ENCODE measurements around the gene ANKRD11. TPM values are rescaled to one million over a fixed set of nuclear protein-coding genes. Genes with fewer than 3 reads are reported as not detected.

Gene ANKRD11
- total RNA-seq, 2 experiments from 2014 or later = 144 to 145 TPM

GRCh38 chr16:89324056-89325010, 166.0 kb downstream of the ANKRD11 start:
- DNase-seq (peak; percentile 84), ATAC-seq (peak; percentile 83)
- Mint-ChIP-seq H3K4me1 (peaks cover 91% of the 10 kb centered on the region), H3K27ac (peak overlapping the region; percentile 82), H3K9me3 (ENCODE audit: low read depth) (no peaks in the 10 kb centered on the region), H3K27me3 (no peaks in the 10 kb centered on the region), H3K4me3 (peak overlapping the region; percentile 49), H3K36me3 (ENCODE audit: low read depth) (peaks cover 38% of the 10 kb centered on the region)
- ChIA-PET CTCF (interaction anchor here (0.6 to 1.0 kb wide), 2 partner anchors 25 to 127 kb away, joined by 3 to 4 read pairs; no protein-coding TSS in a partner anchor), POLR2A (interaction anchor here (0.7 to 1.7 kb wide), 5 partner anchors 8 to 164 kb away, joined by 3 to 4 read pairs (median 3); no protein-coding TSS in a partner anchor)
- intact Hi-C loops (cut with DNase I, micrococcal nuclease) = loop anchor here (1.0 to 5.0 kb wide), 7 partner anchors 8 to 182 kb away; no protein-coding TSS in a partner anchor

- intact Hi-C loops (cut with DNase I, micrococcal nuclease) = loop anchor here (5.0 kb wide), 2 partner anchors 39 to 99 kb away; no protein-coding TSS in a partner anchor
- Mint-ChIP-seq H3K4me1 (peaks cover 94% of the 10 kb centered on the region), H3K27me3 (no peaks in the 10 kb centered on the region), H3K36me3 (ENCODE audit: low read depth) (peaks cover 37% of the 10 kb centered on the region), H3K27ac (peak overlapping the region; percentile 82), H3K4me3 (peak overlapping the region; percentile 49), H3K9me3 (ENCODE audit: low read depth) (no peaks in the 10 kb centered on the region)
- no peak for ATAC-seq
- CTCF ChIA-PET = no interaction called here
- DNase-seq = no peak
- POLR2A ChIA-PET = interaction anchor here (1.0 to 1.7 kb wide), 3 partner anchors 7 to 165 kb away, joined by 3 to 4 read pairs (median 4); no protein-coding TSS in a partner anchor
These were observed 167.0 kb downstream of the ANKRD11 start for GRCh38 chr16:89323120-89323960.

- ChIA-PET CTCF (interaction anchor here (0.7 kb wide), 1 partner anchor 14 kb away, joined by 4 read pairs; no protein-coding TSS in a partner anchor), POLR2A (interaction anchor here (0.6 kb wide), 1 partner anchor 434 kb away, joined by 3 read pairs; no protein-coding TSS in a partner anchor)
- intact Hi-C loops (cut with DNase I, micrococcal nuclease) = loop anchor here (5.0 kb wide), 2 partner anchors 40 to 100 kb away; no protein-coding TSS in a partner anchor
- DNase-seq (no peak), ATAC-seq (no peak)
- H3K27ac Mint-ChIP-seq = peak overlapping the region; percentile 79
- no peaks in the 10 kb centered on the region for H3K9me3 Mint-ChIP-seq (ENCODE audit: low read depth)
- peaks cover 95% of the 10 kb centered on the region for H3K4me1 Mint-ChIP-seq
- H3K36me3 Mint-ChIP-seq (ENCODE audit: low read depth) = peaks cover 41% of the 10 kb centered on the region
- H3K27me3 Mint-ChIP-seq = no peaks in the 10 kb centered on the region
- H3K4me3 Mint-ChIP-seq = no peak overlapping the region
These were observed 167.8 kb downstream of the ANKRD11 start for GRCh38 chr16:89322321-89323119.

- Mint-ChIP-seq H3K9me3 (ENCODE audit: low read depth) (no peaks in the 10 kb centered on the region), H3K36me3 (ENCODE audit: low read depth) (peaks cover 45% of the 10 kb centered on the region), H3K4me1 (peaks cover 95% of the 10 kb centered on the region), H3K4me3 (no peak overlapping the region), H3K27ac (no peak overlapping the region), H3K27me3 (no peaks in the 10 kb centered on the region)
- intact Hi-C loops (cut with DNase I, micrococcal nuclease) = loop anchor here (5.0 kb wide), 2 partner anchors 41 to 101 kb away; no protein-coding TSS in a partner anchor
- ATAC-seq = no peak
- CTCF ChIA-PET = interaction anchor here (0.7 kb wide), 2 partner anchors 49 to 378 kb away, joined by 3 to 4 read pairs; no protein-coding TSS in a partner anchor
- POLR2A ChIA-PET = no interaction called here
- DNase-seq = no peak
These were observed 169.4 kb downstream of the ANKRD11 start for GRCh38 chr16:89320782-89321501.

GRCh38 chr16:89319886-89320781, 170.2 kb downstream of the ANKRD11 start:
- peaks cover 95% of the 10 kb centered on the region for H3K4me1 Mint-ChIP-seq
- H3K27ac Mint-ChIP-seq = peak overlapping the region; percentile 75
- no peaks in the 10 kb centered on the region for H3K9me3 Mint-ChIP-seq (ENCODE audit: low read depth)
- ATAC-seq (peak; percentile 34), DNase-seq (peak; percentile 75)
- intact Hi-C loops (cut with DNase I, micrococcal nuclease) = loop anchor here (5.0 kb wide), 3 partner anchors 42 to 187 kb away; partner anchors contain the start of gene SPG7 (in 1 of the 2)
- no peaks in the 10 kb centered on the region for H3K27me3 Mint-ChIP-seq
- CTCF ChIA-PET = no interaction called here
- no peak overlapping the region for H3K4me3 Mint-ChIP-seq
- POLR2A ChIA-PET = no interaction called here
- H3K36me3 Mint-ChIP-seq (ENCODE audit: low read depth) = peaks cover 47% of the 10 kb centered on the region

- Mint-ChIP-seq H3K27ac (peak overlapping the region; percentile 75), H3K27me3 (no peaks in the 10 kb centered on the region), H3K9me3 (ENCODE audit: low read depth) (no peaks in the 10 kb centered on the region), H3K4me1 (peaks cover 95% of the 10 kb centered on the region), H3K36me3 (ENCODE audit: low read depth) (peaks cover 49% of the 10 kb centered on the region), H3K4me3 (no peak overlapping the region)
- POLR2A ChIA-PET = no interaction called here
- ATAC-seq (no peak), DNase-seq (no peak)
- CTCF ChIA-PET = no interaction called here
- intact Hi-C loops (cut with DNase I, micrococcal nuclease) = loop anchor here in 1 of 2 experiments (5.0 kb wide), 1 partner anchor 188 kb away; the partner anchor contains the start of gene SPG7
These were observed 170.8 kb downstream of the ANKRD11 start for GRCh38 chr16:89319631-89319885.

GRCh38 chr16:89318871-89319630, 171.3 kb downstream of the ANKRD11 start:
- Mint-ChIP-seq H3K27ac (peak overlapping the region; percentile 45), H3K4me1 (peaks cover 95% of the 10 kb centered on the region), H3K27me3 (no peaks in the 10 kb centered on the region), H3K9me3 (ENCODE audit: low read depth) (no peaks in the 10 kb centered on the region), H3K36me3 (ENCODE audit: low read depth) (peaks cover 50% of the 10 kb centered on the region), H3K4me3 (peak overlapping the region; percentile 14)
- ChIA-PET CTCF (no interaction called here), POLR2A (no interaction called here)
- intact Hi-C loops (cut with DNase I, micrococcal nuclease) = loop anchor here in 1 of 2 experiments (5.0 kb wide), 1 partner anchor 188 kb away; the partner anchor contains the start of gene SPG7
- no peak for ATAC-seq
- no peak for DNase-seq

GRCh38 chr16:89318430-89318758, 172.0 kb downstream of the ANKRD11 start:
- ATAC-seq (no peak), DNase-seq (no peak)
- POLR2A ChIA-PET = no interaction called here
- Mint-ChIP-seq H3K27ac (peak overlapping the region; percentile 45), H3K27me3 (no peaks in the 10 kb centered on the region), H3K9me3 (ENCODE audit: low read depth) (no peaks in the 10 kb centered on the region), H3K4me1 (peaks cover 95% of the 10 kb centered on the region), H3K4me3 (peak overlapping the region; percentile 14), H3K36me3 (ENCODE audit: low read depth) (peaks cover 50% of the 10 kb centered on the region)
- CTCF ChIA-PET = no interaction called here
- intact Hi-C loops (cut with DNase I, micrococcal nuclease) = loop anchor here in 1 of 2 experiments (5.0 kb wide), 1 partner anchor 189 kb away; the partner anchor contains the start of gene SPG7

Measured in activated CD4-positive, alpha-beta T cell treated with anti-CD3 and anti-CD28 coated beads for 36 hours (primary cell).